ENCODE data around the gene ITGA6.

The ITGA6 gene

DNA sequence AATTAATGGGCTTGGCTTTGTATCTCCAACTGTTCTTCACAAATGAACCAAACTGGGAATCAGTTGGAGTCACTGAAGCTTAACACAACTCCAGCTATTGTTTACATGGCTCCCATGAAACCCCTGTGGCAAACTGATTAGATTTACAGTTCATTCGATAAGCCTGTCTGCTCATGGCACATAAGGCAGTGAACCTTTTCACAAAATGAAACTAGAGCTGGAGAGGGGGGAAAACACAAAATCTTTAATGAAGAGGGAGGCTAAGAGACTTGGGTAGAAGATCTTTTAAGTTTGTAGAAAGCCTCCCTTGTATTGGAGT, 11.6 kb upstream of the ITGA6 start:
- DNase-seq: no peak

DNA sequence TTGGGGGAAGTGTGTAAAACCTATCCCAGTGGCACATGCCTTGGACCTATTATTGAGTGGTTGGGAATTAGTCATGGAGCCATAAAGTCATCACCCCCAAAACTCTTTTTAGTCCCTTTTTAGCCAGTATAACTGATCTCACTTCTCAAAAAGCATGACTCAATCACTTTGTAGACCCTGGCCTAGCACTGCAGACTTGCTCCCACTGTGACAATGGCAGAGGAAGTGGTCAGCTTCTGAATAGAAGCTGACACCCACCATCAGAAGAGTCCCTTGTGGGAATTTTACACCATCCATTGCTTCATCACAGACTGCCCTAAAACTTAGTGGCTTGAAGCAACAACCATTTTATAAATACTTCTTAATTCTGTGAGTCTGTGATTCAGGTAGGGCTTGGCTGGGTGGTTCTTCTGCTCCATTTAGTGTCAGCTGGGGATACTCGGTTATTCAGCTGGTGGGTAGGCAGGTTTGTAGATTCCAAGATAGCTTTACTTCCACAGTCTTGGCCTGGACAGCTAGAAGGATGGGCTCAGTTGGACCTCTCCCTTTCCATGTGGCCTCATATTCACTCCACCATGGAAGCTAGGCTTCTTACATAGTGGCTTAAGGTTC, 10.8 kb upstream of the ITGA6 start:
- no peak for DNase-seq

DNA sequence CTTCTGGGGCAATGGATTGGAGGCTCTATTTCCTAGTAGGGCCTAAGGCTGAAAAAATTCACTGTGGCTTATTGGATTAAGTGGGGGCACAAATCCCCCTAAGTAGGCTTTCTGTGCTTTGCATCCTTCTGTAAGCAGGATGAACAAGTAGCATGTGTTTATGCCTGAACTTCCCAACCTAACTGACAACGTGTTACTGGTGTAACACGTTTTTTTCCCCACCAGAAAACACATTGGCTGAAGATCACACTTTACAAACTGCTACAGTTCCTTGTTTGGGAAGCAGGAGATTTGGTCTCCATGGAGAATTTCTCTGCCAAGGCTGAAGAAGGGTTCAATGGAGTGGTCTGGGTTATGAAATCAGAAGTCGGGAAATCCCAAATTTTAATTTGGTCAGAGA, 7.2 kb upstream of the ITGA6 start:
- DNase-seq: no peak

DNA sequence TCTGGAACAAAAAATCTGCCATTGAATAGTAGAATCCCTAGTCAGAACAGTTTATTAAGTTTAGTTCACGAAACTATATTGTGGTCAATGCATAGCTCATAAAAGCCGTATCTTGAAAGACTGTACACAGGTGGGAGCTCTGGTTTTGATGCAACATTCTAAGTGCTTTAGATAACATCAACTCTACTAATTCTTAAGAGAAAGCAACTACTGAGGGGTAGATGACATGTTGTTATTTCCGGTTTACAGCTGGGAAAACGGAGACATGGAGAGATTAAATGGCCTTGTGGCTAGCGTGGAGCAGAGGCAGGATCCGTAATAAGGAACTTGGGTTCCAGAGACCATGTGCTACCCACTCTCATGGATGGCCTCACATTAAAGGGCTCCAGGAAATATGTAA, 4.2 kb upstream of the ITGA6 start:
- DNase-seq: no peak

DNA sequence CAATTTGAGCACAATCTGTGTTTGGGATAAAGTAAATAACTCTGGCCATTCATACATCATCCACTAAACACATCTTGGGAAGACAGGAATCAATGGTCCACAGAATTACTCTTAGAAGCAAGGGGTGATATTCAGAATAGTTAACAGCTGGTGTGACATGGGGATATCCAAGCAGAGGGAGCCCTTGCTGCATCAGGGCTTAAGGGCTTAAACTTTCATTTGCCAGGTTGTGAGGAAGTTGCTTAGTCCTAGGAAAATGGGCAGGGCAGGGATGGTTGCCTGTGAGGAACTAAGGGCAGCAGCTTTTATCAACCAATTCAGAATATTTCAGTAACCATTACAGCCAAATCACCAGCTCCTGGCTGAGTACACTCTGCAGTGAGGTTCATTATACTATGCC, 2.0 kb upstream of the ITGA6 start:
- DNase-seq: no peak

DNA sequence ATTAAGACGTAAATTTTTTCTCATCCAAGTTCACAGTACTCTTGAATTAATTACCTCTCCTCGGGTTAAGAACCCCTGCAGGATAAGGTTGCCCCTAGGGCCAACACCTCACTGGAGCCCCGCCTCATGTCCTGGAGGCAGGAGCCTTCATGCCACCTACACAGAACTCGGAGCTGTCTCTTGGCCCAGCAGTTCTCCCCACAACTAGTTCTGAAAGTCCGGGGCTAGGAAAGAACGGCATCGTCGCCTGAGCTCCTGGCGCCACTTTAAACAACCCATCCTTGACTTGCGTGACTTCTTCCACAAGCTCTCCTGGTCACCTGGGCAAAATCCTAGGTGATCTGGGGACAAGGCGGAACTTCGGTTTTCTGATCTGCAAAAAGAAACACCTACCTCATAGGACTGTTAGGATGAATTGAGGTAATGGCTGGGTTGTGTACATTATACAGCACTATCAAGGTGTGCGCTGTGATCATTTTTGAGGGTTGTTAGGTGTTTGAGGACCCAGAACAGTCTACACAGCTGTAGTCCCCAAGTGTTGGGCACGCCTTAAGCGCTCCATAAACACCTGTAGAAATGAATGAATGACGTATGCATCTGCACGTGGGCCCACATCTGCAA, 641 bp upstream of the ITGA6 start:
- DNase-seq: no peak

DNA sequence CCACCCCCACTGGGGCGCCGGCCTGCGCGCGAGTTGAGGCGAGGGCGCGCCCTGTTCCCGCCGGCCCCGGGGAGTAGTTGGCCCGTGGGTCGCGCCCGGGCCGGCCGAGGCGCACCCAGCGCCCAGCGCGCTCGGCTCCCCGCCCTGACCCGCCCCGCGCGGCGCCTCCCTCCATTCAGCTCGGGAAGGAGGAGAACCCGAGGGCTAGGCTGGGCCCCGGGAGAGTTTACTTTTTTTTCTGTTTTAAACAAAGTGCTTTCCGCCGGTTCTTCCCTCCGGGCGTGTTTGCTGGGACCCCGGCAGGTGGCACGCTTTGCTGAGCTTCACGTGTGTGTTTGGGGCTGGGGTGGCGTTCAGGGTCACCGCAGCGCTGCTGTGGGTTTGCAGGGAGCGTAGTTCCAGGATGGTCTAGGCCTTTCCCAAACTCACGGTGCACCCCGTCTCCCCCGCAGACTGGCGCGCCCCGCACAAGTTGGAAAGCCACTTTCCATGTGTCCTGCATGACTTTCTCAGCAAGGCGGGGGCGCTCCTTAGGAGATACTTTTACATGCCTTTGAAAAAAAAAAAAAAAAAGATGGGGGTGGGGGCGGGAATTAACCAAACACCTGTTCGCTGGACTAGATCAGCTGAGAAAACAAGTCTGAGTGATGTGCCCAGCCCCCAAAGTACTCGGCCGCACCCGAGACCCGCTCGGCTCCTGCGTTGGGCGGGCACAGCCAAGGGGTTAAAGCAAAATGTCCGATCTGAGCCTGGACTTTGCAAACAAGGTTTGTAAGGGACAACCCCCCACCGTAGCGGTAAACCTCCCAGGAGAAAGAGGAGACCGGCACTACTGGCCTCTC, 825 bp downstream of the ITGA6 start:
- DNase-seq: peak in 8 of 58 donors; percentile 16 to 37 (median 23)

DNA sequence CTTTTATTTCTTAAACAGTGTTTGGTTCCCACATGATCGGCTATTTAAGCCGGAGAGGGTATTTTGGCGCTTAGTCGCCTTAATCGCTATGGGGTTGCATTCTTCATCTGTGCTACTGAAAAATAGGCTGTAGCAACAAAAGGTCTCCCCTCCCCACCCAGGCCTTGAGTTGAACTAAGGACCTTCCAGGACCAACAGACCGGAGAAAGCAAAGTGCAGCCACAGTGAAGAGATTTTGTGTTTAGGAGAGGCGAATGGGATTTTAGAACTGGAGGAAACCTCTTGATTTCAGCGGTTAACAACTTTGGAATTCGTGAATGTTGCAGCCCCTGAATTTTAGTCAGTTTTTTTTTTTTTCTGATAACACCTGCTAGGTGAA, 1.4 kb downstream of the ITGA6 start:
- DNase-seq: peak in 1 of 58 donors; percentile 10

DNA sequence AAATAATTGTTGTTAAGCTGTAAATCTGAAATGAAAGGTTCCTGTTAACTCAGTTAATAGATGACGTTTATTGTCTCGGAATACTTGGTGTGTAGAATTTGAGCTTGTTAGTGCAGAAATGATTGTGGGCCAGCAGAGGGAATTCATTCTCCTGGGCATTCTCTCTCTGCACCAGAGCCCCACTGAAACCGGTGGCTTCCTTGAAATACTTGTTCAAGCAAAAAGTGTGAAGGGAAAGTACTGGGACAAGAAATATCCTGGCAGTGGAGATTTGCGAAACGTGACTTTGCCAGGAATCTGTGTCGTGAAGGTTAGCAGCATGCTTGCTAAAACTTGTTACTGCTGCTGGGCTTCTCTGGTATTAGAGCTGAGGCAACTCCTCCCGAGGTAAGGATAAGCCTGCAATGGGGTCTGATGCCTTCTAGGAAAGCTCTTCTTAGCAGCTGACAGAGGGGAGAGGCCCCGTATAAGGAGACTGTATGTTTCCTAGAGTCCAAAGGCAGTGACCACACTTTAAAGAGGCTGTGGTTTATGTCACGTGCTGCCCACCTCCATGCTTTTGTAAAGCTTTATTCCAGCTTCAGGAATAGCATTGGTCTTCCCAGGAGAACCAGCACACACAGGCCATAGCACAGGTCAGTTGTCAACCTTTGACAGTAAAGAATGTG, 2.0 kb downstream of the ITGA6 start:
- DNase-seq: peak in 4 of 58 donors; percentile 2 to 15 (median 6)

DNA sequence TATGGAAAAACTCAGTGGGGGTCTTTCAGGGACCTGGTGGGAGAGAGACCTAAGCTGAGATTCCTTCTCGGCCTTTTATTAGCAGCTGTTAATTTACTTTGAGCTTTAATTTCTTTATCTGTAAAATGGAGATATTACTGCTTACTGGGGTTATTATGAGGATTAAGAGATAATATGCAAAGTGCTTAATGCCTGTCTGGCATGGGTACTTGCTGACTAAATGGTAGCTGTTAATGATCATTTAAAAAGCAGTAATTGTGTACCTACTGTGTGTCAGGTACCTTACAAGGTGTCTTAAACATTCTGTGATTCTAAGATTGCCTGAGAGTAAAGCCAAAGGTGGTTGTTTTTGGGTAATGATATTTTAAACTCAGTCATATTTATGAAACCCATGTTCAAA, 2.6 kb downstream of the ITGA6 start:
- no peak for DNase-seq

DNA sequence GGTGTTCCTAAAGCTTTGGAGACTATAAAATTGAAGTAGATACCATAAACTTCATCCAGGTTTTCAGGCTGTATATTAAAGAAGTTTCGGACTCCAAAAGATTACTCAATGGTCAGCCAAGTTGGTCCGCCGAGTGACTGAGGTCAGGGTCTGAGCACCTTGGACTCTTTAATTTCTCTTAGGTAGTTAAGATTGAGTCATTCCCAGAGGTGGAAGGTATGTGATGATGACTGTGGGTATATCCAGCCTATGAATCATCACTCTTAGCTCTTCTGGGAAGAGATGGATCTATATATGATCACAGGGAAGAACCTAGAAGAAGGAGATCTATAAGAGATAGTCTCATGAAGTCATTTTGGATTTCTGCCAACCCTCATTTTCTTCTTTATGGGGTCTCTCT, 3.3 kb downstream of the ITGA6 start:
- no peak for DNase-seq

DNA sequence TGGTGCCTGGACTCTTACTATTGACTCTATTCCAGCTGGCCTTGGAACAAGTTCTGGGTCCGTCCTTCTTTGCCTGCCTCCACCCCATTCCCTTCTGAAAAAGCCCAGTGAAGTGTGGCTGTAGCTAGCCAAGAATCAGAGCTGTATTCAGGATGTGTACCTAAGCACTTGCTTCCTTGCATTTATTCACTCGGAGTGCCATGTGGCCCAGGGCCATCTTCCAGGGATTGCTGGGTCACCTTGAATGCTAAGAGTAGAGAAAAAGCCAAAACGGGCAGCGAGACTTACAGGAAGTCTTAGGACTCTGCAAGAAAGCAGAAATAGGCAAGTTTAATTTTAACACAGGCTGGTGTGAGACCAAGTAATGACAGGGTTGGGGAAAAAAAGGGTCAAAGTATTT, 4.1 kb downstream of the ITGA6 start:
- DNase-seq: peak in 40 of 58 donors; percentile 10 to 81 (median 33)

DNA sequence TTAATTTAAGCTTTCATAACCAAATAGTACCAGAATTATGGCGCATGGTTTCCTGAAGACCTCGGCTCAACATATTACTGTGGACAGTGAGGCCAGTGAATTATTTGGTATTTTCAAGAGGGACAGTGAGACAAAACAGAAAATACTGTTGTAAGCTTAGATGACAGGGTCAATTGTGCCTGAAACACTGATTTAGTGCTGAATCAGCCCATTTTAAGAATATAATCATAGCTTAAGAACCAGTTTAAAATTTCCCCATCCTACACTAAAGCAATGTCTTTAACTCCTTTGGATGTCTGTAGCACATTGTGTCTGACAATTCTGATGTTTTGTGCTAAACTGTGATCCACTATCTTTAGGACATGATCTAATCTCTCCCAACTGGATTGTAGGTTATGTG, 4.6 kb downstream of the ITGA6 start:
- no peak for DNase-seq

DNA sequence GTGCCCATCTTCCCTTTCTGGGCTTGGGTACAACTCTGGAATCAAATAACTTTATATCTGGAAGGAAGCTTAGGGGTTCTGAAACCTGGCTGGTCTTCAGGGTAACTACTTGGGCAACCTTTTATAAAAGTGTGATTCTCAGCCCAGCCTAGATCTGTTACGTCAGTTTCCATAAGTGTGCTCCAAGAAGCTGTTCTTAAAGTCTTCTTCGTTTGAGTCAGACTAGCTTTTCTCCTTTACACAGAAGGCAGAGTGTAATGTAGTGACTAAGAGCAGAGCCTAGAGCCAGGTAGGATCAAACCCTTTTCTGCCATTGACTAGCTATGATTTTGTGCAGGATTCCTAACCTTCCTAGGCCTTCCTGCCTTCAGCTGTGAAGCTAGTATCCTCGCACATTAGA, 5.8 kb downstream of the ITGA6 start:
- no peak for DNase-seq

DNA sequence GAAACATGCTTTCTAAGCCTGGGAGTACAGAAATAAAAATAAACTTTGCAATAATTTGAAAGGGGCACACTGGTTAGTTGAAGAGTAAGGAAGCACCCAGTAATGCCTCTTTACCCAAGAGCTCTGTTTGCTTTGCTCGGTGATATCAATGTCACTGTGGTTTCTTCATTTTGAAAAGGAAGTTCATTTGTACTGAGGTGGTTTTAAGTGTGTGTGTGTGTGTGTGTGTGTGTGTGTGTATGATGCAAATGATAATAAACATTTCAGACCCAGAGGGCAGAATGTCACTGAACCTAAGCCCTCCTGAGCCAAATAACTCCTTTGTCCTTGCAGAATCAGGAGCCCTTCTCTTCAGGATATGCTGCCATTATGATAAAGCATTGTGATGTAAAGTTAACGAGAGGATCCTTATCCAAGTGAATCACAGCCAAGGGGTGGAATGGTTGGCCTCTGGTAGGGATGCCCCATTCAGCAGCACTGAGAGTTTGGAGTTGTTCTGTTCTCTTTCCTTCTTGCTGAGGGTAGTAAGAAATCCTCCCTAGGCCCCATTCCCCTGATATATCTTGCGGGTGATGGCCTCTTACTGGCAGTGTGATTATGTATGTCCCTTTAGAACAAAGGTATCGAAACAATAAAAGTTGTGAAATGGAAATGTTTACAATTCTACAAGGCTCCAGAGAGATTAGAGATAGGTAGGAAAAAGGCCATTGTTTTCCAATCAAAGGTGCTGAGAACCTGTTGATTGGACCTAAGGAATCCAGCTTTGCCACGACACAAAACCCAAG, 7.6 kb downstream of the ITGA6 start:
- DNase-seq: no peak

DNA sequence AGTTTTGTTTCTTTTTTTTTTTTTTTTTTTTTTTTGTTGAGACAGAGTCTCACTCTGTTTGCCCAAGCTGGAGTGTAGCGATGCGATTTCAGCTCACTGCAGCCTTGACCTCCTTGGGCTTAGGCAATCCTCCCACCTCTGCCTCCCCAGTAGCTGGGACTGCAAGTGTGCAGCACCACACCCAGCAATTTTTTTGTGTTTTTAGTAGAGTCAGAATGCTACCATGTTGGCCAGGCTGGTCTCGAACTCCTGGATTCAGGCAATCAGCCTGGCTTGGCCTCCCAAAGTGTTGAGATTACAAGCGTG, 8.2 kb downstream of the ITGA6 start:
- no peak for DNase-seq

DNA sequence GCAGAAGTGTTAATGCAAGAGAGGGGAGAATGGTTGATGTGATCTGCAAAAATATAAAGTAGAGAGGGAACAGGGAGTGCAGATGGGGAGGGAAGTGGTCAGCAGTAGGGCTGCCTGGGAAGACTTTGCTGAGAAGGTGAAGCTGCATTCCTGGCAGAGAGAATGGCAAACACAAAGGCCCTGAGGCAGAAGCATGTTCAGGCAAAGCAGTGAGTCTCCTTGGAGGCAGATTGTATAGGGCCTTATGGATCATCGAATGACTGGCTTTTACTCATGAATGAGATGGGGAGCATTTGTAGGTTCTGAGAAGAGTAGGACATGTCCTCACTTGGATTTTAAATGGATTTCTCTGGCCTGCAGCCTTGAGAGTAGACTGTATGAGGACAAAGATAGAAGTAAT, 9.5 kb downstream of the ITGA6 start:
- no peak for DNase-seq

DNA sequence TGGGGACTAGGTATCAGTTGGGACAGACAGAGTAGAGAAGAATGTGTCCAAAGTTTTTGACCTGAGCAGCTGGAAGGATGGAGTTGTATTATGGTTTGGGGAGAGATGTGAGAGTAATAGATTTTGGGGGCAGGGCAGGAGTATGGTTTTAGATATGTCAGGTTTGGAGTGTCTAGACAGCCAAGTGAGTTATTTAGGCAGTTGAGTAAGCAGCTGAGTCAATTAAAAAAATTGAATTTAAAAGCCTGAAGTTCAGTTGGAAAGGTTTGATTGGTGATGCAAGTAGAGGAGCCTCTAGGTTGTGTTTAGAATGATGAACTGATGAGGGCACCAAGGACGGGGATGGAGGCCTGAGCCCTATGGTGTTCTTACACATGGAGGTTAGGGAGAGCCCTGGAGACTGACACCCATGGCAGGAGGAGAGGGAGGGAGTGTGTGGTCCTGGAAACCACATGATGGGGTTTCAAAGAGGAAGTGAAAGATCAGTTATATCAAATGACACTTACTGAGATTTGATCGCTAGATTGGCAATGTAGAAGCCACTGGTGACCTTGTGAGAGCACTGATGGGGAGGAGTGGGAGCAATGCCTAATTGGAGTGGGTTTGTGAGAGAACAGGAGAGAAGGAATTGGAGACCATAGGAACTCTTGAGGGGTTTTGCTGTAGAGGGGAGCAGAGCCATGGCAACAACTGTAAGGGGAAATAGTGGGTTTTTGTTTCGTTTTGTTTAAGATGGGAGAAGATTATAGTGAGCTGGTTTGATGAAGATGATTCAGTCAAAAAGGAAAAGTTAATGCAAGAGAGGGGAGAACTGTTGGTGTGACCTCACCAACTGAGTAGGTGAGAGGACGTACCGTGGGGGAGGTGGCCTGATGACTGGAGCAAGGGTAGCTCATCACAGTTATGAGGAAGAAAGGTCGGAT, 10.3 kb downstream of the ITGA6 start:
- peak in 1 of 58 donors; percentile 7 for DNase-seq

DNA sequence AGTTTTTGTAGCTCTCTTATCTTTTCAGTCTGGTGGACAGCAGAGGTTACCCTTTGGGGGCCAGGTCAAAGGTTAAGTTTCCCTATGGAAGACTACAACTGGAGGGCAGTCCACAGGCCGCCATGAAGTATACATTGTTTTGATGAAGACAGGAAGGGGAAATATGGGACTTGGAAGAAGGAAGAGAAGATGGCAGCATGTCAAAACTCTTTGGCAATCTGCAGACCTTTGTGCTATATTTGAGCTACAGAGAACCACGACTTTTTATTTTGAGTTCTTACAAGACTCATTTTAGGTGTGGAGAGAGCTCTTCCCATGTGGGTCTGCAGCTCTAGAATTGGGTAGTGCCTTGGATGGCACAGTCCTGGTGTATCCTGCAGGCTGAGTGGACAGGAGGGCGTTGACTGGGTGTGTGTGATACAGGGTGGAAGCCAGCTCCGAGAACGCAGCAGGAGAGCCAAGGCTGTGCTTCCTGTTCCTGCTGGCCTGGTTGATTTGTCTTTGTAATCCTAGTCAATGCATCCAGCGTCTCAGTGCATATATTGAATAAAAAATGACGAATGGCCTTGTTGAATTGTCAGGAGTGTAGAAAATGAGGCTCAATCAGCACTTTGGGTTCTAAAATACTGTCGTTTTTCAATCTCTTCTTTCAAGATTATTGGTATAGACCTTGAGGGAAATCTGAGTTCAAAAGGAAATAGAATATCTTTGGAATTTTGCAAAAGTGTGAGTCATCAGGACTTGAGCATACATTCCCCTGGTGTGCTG, 11.5 kb downstream of the ITGA6 start:
- DNase-seq: no peak

DNA sequence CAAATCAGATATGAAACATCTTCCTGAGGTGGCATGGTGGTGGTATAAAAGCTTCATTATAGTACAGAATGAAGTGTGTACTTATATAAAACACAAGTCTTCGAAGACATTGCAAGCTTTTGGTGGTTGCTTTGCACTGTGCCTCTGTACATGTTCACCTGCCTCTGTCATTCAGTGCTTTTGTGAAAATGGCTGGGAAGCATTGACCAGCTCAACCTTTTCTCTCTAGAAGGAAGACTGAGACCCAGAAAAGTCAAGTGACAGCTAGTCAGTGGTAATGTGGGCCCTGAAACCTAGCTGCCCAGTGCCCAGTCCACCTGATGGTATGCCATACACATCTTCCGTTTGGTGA, 12.1 kb downstream of the ITGA6 start:
- DNase-seq: no peak
